GM23338 (cell line): ENCODE data around the gene GUCY2C.

Experiments
- CREB1 ChIP-seq: fragments of 250-450 bp; sonication (Bioruptor Pico); IDR thresholded peaks from 2 replicates; pipeline ENCODE4 v1.5.0; 2020; ENCODE audit warnings: low read depth, mild to moderate bottlenecking, moderate library complexity
- CTCF ChIP-seq, 2 experiments: fragments of 200-600 bp in 1 of 2; sonication (generic) in 1 of 2; conservative IDR thresholded peaks; 2 replicates each; pipeline versions ENCODE4 v1.5.1 to v1.6.1; 2016 to 2017; ENCODE audit warnings: antibody characterized with exemption in 2 of 2, low read depth in 2 of 2, mild to moderate bottlenecking in 2 of 2, moderate library complexity in 1 of 2
- EZH2 ChIP-seq: fragments of 200-600 bp; sonication (generic); IDR thresholded peaks from one replicate; pipeline ENCODE4 v1.8.0; 2017; ENCODE audit warnings: antibody characterized with exemption, mild to moderate bottlenecking, low read depth; ENCODE audit not compliant: unreplicated experiment
- EZH2phosphoT487 ChIP-seq: fragments of 200-600 bp; sonication (generic); IDR thresholded peaks from one replicate; pipeline ENCODE4 v1.8.1; 2018; ENCODE audit warnings: antibody characterized with exemption; ENCODE audit not compliant: unreplicated experiment
- POLR2AphosphoS5 ChIP-seq: IDR thresholded peaks from 2 replicates; pipeline ENCODE4 v1.6.1; 2016; ENCODE audit warnings: antibody characterized with exemption, low read depth
- STAT1 ChIP-seq: IDR thresholded peaks from one replicate; pipeline ENCODE4 v1.6.1; 2016; ENCODE audit warnings: antibody characterized with exemption; ENCODE audit not compliant: unreplicated experiment
- ZNF331 ChIP-seq: fragments of 250-450 bp; sonication (Bioruptor Pico); IDR thresholded peaks from 2 replicates; pipeline ENCODE4 v1.5.0; 2020; ENCODE audit warnings: low read depth, mild to moderate bottlenecking, moderate library complexity
- TF ChIP-seq, protein P1 (sequence below): IDR thresholded peaks from 2 replicates; pipeline ENCODE4 v1.6.1; 2016; ENCODE audit warnings: antibody characterized with exemption

DNA sequence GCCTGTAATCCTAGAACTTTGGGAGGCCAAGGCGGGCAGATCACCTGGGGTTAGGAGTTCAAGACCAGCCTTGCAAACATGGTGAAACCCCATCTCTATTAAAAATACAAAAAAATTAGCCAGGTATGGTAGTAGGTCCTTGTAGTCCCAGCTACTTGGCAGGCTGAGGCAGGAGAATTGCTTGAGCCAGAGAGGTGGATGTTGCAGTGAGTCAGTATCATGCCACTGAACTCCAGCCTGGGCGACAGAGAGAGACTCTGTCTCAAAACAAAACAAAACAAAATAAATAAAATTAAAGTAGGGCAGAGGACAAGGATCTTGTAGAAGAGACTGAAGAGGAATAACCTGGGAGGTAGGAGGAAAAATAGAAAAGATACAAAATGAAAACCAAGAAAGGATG lies 45.5 kb upstream of the GUCY2C start:
- TF ChIP-seq CTCF (conservative IDR thresholded peaks at IDR 0.05; ENCODE audit: low read depth in 2 of 2) (no peak), EZH2phosphoT487 (no peak), POLR2AphosphoS5 (no peak), EZH2 (no peak), CREB1 (CRISPR knock-in tag) (no peak), ZNF331 (CRISPR knock-in tag) (no peak), STAT1 (no peak)
- TF ChIP-seq, protein P1, sequence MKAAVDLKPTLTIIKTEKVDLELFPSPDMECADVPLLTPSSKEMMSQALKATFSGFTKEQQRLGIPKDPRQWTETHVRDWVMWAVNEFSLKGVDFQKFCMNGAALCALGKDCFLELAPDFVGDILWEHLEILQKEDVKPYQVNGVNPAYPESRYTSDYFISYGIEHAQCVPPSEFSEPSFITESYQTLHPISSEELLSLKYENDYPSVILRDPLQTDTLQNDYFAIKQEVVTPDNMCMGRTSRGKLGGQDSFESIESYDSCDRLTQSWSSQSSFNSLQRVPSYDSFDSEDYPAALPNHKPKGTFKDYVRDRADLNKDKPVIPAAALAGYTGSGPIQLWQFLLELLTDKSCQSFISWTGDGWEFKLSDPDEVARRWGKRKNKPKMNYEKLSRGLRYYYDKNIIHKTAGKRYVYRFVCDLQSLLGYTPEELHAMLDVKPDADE = no peak
